NT2/D1 (cell line): ENCODE data around the gene PPIF.

Source experiments
- DNase-seq: peaks from one replicate; pipeline ENCODE4 v3.0.0-alpha.2; 2011; ENCODE audit warnings: low read depth, low spot score
- H3K27me3 ChIP-seq: 2 replicates; pipeline ENCODE4 v1.6.0; 2011; ENCODE audit warnings: mild to moderate bottlenecking; ENCODE audit not compliant: insufficient read length, insufficient read depth
- H3K36me3 ChIP-seq: 2 replicates; pipeline ENCODE4 v1.6.1; 2011; ENCODE audit warnings: mild to moderate bottlenecking, low read length, mixed read lengths; ENCODE audit not compliant: insufficient read depth, insufficient read length
- H3K4me1 ChIP-seq: 2 replicates; pipeline ENCODE4 v1.5.1; 2011; ENCODE audit not compliant: insufficient read depth, insufficient read length
- H3K4me3 ChIP-seq: 2 replicates; pipeline ENCODE4 v1.5.1; 2011; ENCODE audit warnings: low read depth; ENCODE audit not compliant: insufficient read length
- H3K9ac ChIP-seq: 2 replicates; pipeline ENCODE4 v1.6.0; 2011; ENCODE audit warnings: low read depth; ENCODE audit not compliant: insufficient read length
- H3K9me3 ChIP-seq: 2 replicates; pipeline ENCODE4 v1.5.1; 2011; ENCODE audit warnings: mild to moderate bottlenecking, low read length; ENCODE audit not compliant: insufficient read depth
- SUZ12 ChIP-seq: IDR thresholded peaks from 2 replicates; pipeline ENCODE4 v1.6.1; 2011; ENCODE audit not compliant: insufficient read length, insufficient read depth; ENCODE audit errors: extremely low read depth
- YY1 ChIP-seq: IDR thresholded peaks from 2 replicates; pipeline ENCODE4 v1.6.1; 2011; ENCODE audit not compliant: insufficient read length, insufficient read depth
- ZNF274 ChIP-seq: IDR thresholded peaks from 2 replicates; pipeline ENCODE4 v1.6.1; 2011; ENCODE audit warnings: mild to moderate bottlenecking, low read depth, low read length

Gene PPIF

GRCh38 chr10:79397575-79398303 is 50.5 kb downstream of the PPIF start:
- no peak overlapping the region for H3K9ac ChIP-seq
- no peak for TF ChIP-seq YY1
- TF ChIP-seq ZNF274 = no peak
- TF ChIP-seq SUZ12 = no peak
- peaks cover 6% of the 10 kb centered on the region for H3K4me1 ChIP-seq
- no peak for DNase-seq
- H3K9me3 ChIP-seq = no peaks in the 10 kb centered on the region
- no peaks in the 10 kb centered on the region for H3K27me3 ChIP-seq
- peaks cover 19% of the 10 kb centered on the region for H3K36me3 ChIP-seq
- H3K4me3 ChIP-seq = no peak overlapping the region

DNA sequence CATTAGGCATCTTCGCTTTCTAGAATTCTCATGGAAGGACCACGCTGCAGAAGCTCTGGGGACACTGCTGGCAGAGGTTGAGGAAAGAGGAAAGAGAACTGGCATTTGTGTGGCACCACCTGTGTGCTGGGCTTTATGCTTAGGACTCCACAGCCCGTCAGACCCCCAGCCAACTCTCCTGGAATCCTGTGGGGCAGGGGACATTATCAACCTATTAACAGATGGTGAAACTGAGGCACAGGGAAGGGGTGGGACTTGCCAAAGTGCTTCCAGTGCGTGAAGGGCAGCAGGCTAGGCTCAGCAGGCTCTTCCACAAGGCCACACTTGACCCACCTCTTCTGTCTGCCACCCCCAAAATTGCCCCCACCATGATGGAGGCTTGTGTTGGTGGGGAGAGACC is 51.4 kb downstream of the PPIF start:
- no peak for DNase-seq
- H3K4me3 ChIP-seq = no peak overlapping the region
- H3K4me1 ChIP-seq = peaks cover 13% of the 10 kb centered on the region
- H3K27me3 ChIP-seq = no peaks in the 10 kb centered on the region
- peaks cover 19% of the 10 kb centered on the region for H3K36me3 ChIP-seq
- peak overlapping the region; percentile 83 for H3K9ac ChIP-seq
- no peaks in the 10 kb centered on the region for H3K9me3 ChIP-seq
- TF ChIP-seq SUZ12 (no peak), ZNF274 (no peak), YY1 (no peak)

DNA sequence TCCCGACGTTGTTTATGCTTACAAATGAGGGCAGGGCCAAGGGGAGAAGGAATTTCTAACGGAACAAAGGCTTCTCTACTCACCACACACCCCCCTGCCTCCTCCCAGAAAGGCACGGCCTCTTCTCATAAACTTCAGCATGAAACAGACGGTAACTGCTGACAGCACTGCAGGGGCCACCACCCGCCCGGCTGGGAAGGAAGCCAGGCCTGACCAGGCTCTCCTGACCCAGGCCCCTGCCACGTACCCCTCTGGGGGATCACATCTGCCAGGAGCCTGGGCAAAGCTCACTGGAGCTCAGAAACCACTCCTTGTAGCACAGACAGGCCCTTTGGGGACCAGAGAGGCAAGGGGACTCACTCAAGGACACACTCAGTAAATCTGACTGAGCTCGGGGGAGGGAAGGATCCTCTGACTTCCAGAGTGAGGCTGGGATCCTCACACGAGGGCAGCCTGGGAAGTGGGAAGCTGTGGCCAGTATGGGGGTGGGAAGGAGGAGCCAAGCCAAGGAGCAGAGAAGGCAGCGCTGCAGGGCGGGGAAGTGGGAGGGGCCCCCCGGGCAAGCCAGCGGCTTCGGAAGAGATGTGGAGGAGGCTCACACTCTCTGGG is 52.1 kb downstream of the PPIF start:
- peak overlapping the region; percentile 83 for H3K9ac ChIP-seq
- TF ChIP-seq YY1 (no peak), SUZ12 (no peak), ZNF274 (no peak)
- no peak overlapping the region for H3K4me3 ChIP-seq
- H3K9me3 ChIP-seq = no peaks in the 10 kb centered on the region
- peaks cover 13% of the 10 kb centered on the region for H3K4me1 ChIP-seq
- H3K36me3 ChIP-seq = peaks cover 13% of the 10 kb centered on the region
- DNase-seq = no peak
- no peaks in the 10 kb centered on the region for H3K27me3 ChIP-seq

GRCh38 chr10:79400146-79401004 is 53.1 kb downstream of the PPIF start:
- Histone ChIP-seq H3K9me3 (no peaks in the 10 kb centered on the region), H3K9ac (no peak overlapping the region), H3K36me3 (peaks cover 12% of the 10 kb centered on the region), H3K4me3 (no peak overlapping the region), H3K27me3 (no peaks in the 10 kb centered on the region), H3K4me1 (peaks cover 19% of the 10 kb centered on the region)
- TF ChIP-seq SUZ12 = no peak
- DNase-seq = no peak

DNA sequence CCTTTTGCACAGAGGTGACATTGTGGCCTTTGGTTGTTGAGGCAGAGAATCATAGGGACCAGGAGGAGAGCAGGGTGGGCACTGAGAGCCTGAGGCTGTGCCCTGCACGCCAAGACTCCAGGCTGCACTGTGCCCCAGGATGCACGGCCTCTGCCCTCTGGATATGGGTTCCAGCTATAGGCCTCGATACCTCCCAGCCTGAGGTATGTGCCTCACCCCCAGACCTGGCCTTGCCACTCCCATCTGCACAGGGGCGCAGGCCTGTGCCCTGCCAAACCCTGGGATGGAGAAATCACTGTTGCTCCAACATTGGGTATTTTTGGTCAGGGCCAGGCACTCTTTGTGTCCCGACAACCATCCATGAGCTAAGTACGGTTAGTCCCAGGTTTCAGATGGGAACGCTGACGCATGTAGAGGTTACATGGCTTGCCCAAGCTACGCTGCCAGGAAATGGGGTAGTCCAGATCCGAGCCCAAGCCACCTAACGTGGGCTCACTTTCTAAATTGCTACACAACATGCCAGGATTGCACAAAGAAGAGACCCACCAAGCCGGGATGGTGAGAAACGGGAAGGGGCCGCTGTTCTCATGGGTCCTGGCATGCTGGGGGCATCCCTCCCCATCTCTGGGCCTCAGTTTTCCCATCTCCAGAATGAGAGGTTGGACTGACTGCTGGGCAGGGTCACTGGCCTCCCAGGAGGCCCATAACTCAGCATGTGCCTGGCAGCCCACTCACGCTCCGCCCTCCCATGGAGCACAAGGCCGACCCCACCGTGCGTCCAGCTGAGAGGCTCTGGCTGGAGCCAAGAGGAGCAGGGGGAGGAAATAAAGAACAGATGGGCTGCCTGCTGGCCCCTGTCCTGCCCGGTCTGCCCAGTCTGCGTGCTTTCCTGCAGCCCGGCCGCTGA is 54.0 kb downstream of the PPIF start:
- Histone ChIP-seq H3K36me3 (peaks cover 12% of the 10 kb centered on the region), H3K4me3 (no peak overlapping the region), H3K27me3 (no peaks in the 10 kb centered on the region), H3K9ac (no peak overlapping the region), H3K9me3 (no peaks in the 10 kb centered on the region), H3K4me1 (peaks cover 24% of the 10 kb centered on the region)
- no peak for DNase-seq
- no peak for TF ChIP-seq YY1

DNA sequence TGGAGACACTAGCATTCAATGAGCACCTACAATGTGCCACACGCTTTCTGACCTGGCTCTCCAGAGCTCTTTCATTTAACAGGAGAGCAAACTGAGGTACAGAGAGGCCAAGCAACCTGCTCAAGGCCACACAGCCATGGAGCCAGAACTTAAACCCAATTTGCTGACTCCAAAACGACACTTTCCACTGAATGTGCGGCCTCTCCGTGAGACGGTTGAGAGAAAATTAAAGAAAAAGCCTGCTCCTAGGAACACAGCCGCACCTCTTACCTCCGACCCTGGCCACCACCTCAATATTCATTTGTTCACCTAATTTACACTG is 55.3 kb downstream of the PPIF start:
- H3K9ac ChIP-seq = peak overlapping the region; percentile 16
- peaks cover 25% of the 10 kb centered on the region for H3K4me1 ChIP-seq
- no peak overlapping the region for H3K4me3 ChIP-seq

More for the DNA sequence above, 55.3 kb downstream of the PPIF start:
- Histone ChIP-seq H3K9me3 (no peaks in the 10 kb centered on the region), H3K36me3 (peaks cover 8% of the 10 kb centered on the region), H3K27me3 (no peaks in the 10 kb centered on the region)
- TF ChIP-seq ZNF274 = no peak
- no peak for TF ChIP-seq YY1
- no peak for TF ChIP-seq SUZ12
- DNase-seq = no peak
